NCI-H774 (cell line): ENCODE results near the gene LRRK2.
"Not testable (repeated sequence)": the region's sequence is repeated elsewhere in the genome, so short reads cannot be mapped to it uniquely, and the experiment has no call there.

Experiments
- DNase-seq: peaks from one replicate; lab custom pipeline; 2025; lab: John Stamatoyannopoulos, UW

Gene LRRK2

GRCh38 chr12:40248585-40249297 lies 23.9 kb downstream of the LRRK2 start:
- no peak for DNase-seq

GRCh38 chr12:40250652-40251051 lies 25.9 kb downstream of the LRRK2 start:
- not testable (repeated sequence) for DNase-seq

DNA sequence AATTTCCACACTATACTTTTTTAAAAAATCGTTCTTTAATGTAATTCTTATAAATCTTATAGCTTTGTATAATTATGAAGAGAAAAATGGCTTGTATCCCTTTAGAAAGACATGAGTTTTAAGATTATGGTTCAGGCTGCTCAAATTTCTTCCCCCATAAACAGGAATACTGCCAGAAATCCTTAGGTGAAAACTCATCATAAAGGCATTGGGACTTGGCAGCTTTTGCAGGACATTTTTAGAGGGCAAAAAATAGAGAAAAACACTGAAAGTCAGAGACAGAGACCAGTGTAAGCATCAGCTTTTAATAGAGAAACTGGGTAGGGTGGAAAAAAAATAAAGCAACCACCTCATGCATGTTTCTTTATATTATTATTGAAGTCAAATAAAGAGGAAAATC lies 29.1 kb downstream of the LRRK2 start:
- no peak for DNase-seq

- DNase-seq, result no peak
These were observed 29.8 kb downstream of the LRRK2 start for GRCh38 chr12:40254455-40255085.

GRCh38 chr12:40258371-40258770 lies 33.6 kb downstream of the LRRK2 start:
- DNase-seq, result no peak

- no peak for DNase-seq
These were observed 37.1 kb downstream of the LRRK2 start for GRCh38 chr12:40261937-40262336.

GRCh38 chr12:40262657-40263056 lies 37.9 kb downstream of the LRRK2 start:
- no peak for DNase-seq

DNA sequence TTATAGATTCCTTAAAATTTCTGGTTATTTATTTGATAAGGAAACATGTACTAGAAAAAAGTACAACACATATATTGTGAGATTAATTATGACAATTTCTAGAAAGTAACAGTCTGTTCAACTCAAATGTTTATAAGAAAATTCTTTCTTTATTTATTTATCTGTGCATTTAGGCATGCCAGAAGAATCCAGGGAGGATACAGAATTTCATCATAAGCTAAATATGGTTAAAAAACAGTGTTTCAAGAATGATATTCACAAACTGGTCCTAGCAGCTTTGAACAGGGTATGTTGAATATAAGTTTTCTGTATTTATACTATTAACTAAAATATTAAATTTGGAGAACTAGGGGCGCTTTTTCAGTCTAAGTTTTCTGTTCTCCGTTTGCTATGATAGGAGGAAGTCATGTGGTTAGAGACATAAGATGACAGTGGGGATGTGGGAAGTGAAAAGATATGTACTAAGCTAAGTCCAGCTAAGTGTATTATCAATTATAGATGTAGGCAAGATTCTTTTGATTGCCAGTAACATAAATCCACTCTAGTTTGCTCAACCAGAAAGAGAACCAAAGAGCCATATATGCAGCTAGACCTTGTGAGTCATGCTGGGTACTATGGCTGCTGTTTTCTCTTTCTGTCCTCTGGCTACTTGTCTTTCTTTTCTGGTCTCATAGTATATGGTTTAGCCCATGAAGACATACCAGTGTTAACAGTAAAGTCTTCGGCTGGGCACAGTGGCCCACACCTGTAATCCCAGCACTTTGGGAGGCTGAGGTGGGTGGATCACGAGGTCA lies 39.0 kb downstream of the LRRK2 start:
- DNase-seq, result no peak

DNA sequence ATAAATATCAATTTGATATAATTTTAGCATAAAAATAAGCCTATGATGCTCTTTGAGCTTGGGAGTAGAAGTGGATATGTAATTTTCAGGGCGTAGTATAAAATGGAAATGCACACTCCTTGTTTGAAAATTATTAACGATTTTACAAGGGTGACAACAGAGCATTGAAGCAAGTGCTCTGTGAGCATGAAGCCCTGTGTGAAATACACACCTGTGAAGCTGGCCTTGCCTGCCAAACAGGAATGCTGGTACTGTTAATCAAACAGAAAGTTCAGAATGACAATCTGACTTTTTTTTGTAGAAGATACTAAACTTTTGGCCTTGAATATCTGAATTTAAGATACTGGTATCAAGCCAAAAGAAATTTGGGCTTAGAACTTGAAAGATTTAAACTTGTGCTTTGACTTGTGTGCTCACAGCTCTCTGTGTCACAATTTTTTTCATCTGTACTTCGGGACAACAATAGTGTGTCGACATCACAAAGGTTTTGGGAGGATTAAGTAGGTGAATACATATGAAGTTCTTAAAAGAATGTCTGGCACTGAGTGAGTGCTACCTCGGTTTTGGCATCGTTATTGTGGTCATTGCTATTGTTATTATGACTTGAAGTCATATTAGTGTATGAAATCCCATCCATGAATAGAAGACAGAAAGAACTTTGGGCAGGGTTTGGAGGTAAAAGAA lies 47.3 kb downstream of the LRRK2 start:
- no peak for DNase-seq

DNA sequence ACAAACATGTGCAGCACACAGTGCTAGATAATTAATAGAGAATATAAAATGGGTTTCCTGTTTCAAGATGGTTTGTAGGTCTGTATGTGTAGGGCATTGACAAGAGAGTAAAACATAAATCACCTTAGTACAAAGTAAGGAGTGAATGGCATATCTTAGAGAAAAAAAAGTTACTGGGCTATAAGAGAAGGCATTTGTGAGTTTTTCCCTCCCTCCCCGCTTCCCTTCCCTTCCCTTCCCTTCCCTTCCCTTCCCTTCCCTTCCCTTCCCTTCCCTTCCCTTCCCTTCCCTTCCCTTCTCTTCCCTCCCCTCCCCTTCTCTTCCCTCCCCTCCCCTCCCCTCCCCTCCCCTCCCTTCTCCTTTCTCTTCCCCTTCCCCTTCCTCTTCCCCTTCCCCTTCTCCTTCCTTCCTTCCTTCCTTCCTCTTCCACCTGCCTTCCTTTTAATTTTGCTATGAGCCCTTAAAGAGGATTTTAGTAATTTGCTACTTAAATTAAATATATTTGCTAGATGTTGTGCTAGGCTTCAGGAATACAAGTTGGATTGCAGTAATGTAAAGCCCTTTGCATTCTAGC lies 57.1 kb downstream of the LRRK2 start:
- DNase-seq, result no peak

- no peak for DNase-seq
These were observed 61.8 kb downstream of the LRRK2 start for GRCh38 chr12:40286583-40286982.

- no peak for DNase-seq
These were observed 62.7 kb downstream of the LRRK2 start for GRCh38 chr12:40287369-40287975.

DNA sequence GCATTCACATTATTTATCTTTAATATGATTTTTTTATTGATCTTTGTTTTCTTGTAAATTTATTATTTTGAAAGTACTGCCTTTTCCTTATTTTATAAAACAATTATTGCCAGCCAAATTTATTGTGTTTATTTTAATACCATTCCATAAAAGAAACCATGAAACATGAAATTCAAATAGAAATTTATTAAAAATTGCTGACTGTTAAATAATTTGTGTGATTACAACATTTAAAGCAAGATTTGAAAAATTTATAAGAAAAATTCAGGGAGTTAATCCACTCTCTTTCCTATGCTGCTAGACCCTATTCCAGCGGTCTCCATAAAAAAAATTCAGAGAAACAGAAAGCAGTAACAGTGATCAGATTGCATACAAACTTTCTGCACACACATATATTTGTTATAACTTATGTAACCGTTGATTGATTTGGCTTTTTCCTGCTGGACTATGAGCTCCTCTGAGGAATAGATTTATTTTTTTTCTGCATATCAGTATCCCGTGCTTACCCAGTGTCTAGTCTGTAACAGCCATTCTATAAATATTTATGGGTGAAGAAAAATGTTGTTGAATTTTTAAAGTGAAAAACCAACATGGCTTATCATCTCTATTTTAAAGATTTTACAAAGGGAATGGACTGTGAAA lies 68.1 kb downstream of the LRRK2 start:
- no peak for DNase-seq

GRCh38 chr12:40298341-40298740 lies 73.5 kb downstream of the LRRK2 start:
- no peak for DNase-seq

- DNase-seq, result no peak
These were observed 75.7 kb downstream of the LRRK2 start for GRCh38 chr12:40300490-40300889.

DNA sequence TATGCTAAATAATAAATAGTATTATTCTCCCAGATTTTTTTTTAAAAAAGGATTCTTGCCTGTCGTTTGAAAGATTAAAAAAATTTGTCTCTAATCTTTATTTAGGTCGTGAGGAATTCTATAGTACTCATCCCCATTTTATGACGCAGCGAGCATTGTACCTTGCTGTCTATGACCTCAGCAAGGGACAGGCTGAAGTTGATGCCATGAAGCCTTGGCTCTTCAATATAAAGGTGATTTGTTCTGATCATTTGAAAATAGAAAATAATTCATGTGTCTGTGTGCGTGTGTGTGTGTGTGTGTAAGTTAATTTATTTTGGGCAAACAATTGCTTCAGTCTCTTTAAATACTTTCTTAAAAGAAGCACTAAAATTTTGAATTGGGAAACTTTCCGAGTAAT lies 84.2 kb downstream of the LRRK2 start:
- DNase-seq, result no peak

DNA sequence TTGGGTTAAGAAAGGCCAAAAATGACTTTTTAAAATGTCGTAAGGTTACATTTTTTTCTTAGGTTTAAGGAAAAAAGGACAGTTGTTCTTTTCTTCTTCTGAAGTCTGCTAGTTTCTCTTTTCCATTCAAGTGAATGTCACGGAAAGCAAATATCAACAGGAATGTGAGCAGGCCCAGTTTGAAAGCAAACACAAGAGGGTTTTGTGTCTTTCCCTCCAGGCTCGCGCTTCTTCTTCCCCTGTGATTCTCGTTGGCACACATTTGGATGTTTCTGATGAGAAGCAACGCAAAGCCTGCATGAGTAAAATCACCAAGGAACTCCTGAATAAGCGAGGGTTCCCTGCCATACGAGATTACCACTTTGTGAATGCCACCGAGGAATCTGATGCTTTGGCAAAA lies 85.4 kb downstream of the LRRK2 start:
- no peak for DNase-seq

DNA sequence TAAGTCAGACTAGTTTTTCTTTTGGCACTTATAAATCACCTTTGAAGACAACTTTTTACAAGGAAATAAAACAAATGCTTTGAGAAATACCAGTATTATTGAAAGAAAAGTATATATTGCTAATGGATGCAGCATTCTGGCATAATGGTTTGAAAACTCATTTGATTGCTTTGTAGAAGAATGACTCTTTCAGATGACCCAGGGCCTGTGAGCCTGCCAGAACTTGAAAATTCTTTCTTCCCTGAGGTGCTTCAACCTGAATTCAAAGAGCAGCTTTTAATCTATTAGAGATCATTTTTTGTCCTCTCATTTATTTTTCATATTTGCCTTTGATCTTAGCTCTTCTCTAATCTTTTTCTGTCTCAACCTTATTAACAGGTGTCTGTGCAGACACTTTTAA lies 87.4 kb downstream of the LRRK2 start:
- DNase-seq, result no peak

DNA sequence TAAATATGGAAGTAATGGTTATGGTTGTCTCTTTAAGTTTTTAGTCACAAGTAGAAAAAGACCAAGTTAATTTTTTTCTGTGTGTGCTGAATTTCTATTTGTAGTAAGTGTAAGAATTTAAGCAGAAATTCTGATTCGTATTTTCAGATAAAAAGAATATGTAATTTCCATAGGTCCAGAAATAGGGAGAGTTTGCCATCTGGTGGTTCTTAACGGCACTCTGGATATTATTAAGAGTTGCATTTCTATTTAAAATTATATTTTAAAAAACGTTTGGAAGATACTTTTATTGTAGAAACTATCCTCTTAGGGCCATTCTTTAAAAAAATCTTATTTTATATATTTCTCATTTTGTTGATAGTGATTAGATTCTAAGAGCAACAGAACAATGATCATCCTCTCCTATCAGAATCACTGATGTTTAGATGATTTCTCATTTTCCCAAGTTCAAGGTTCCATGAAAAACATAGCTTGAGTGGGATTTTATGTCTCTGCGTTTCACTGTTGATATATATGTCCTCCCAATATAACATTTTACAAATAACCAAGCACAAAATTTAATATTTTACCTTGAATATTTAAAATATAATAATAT lies 88.3 kb downstream of the LRRK2 start:
- no peak for DNase-seq

DNA sequence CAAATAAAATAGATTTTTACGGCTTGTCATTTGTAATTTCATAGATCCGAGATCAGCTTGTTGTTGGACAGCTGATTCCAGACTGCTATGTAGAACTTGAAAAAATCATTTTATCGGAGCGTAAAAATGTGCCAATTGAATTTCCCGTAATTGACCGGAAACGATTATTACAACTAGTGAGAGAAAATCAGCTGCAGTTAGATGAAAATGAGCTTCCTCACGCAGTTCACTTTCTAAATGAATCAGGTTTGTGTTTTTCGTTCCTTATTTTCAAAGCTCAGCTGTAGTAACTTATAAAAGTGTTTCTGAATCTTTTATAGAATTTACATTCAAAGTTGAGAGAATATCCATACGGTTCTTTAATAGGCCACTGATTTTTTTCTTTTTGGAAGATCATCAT lies 89.1 kb downstream of the LRRK2 start:
- DNase-seq, result no peak

DNA sequence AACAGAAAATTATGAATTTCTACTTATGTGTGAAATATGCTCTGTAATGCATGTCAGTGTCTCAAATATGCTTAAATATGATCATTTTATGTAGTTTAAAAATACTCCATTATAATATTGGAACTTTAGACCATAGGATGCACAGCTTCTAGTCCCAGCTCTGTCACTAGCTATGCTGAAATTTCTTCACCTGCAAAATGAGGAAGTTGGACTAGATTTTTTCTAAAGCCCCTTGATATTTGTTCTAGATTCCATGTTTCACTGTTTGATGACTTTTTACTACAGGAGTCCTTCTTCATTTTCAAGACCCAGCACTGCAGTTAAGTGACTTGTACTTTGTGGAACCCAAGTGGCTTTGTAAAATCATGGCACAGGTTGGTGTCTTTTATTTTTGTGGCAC lies 90.1 kb downstream of the LRRK2 start:
- no peak for DNase-seq
